SK-N-SH (cell line): ENCODE results near the gene FMO5.

Source experiments
- CHD2 ChIP-seq: fragments of 150-350 bp; IDR thresholded peaks from 2 replicates; pipeline ENCODE4 v1.6.1; 2018; ENCODE audit warnings: low read length; ENCODE audit not compliant: partially characterized antibody
- CTCF ChIP-seq: fragments of 200-600 bp; sonication (generic); IDR thresholded peaks from 2 replicates; pipeline ENCODE4 v1.6.1; 2017; ENCODE audit warnings: antibody characterized with exemption, mild to moderate bottlenecking, moderate library complexity
- FOSL2 ChIP-seq: IDR thresholded peaks from 2 replicates; pipeline ENCODE4 v1.4.0; 2012; ENCODE audit warnings: low read depth, mild to moderate bottlenecking, moderate library complexity, borderline replicate concordance
- FOXM1 ChIP-seq: IDR thresholded peaks from 2 replicates; pipeline ENCODE4 v1.4.0; 2012; ENCODE audit warnings: low read depth, mild to moderate bottlenecking
- PBX3 ChIP-seq: IDR thresholded peaks from 2 replicates; pipeline ENCODE4; 2012
- SIN3A ChIP-seq: IDR thresholded peaks from 2 replicates; pipeline ENCODE4 v1.6.1; 2012; ENCODE audit warnings: low read depth, mild to moderate bottlenecking, low read length, moderate library complexity, borderline replicate concordance
- YY1 ChIP-seq: IDR thresholded peaks from 2 replicates; pipeline ENCODE4 v1.4.0; 2012; ENCODE audit warnings: low read depth, mild to moderate bottlenecking

GRCh38 chr1:147156642-147157041, 68.5 kb downstream of the FMO5 start:
- no peak for TF ChIP-seq SIN3A
- TF ChIP-seq FOSL2: no peak
- TF ChIP-seq FOXM1: no peak
- TF ChIP-seq CTCF: no peak
- TF ChIP-seq PBX3: no peak
- TF ChIP-seq YY1: no peak
- TF ChIP-seq CHD2: no peak
